GM18508 (cell line): ENCODE measurements around the gene CD300LB.
"Not testable (repeated sequence)": the region's sequence is repeated elsewhere in the genome, so short reads cannot be mapped to it uniquely, and the experiment has no call there.

Source experiments
- ATAC-seq: cut with Tn5 transposase; IDR thresholded peaks from one replicate; pipeline ENCODE4 v1.9.1; 2021; ENCODE audit warnings: moderate number of reproducible peaks; ENCODE audit not compliant: insufficient read depth, unreplicated experiment

The CD300LB gene

DNA sequence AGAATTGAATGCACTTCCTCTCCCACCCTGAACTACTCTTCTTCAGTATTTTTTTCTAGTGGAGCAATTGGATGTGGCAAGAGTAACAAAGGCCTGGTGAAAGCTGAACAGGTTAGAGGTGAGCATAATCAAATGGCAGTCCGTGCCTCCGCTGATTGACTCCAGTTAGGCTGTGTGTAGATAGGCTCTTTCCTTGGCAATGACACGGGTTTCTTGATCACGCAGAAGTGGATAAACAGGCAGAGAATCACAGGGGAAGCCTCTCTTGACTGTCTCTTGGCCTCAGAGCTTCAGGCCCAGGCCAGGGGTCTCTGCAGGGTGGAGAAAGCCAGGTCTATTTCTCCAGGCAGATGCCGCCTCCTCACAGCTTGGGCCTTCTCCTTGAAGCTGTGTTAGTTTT is 4.2 kb downstream of the CD300LB start:
- no peak for ATAC-seq

DNA sequence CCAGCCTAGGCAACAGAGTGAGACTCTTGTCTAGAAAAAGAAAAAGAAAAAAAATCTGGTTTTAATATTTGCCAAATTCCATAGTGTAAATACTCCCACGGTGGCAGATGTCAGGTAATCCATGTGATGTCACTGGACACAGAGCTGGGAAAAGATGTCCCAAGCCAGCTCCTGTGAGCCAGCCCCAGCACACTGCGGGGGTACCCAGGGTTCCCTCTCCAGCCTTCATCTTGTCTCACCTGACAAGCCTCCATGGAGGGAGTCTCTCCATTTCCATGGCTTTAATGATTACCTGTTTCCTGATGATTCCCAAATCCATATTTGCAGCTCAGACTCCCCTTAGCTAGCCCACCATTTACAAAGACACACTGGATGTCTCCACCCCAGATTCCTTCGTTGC is 4.6 kb downstream of the CD300LB start:
- ATAC-seq: no peak

DNA sequence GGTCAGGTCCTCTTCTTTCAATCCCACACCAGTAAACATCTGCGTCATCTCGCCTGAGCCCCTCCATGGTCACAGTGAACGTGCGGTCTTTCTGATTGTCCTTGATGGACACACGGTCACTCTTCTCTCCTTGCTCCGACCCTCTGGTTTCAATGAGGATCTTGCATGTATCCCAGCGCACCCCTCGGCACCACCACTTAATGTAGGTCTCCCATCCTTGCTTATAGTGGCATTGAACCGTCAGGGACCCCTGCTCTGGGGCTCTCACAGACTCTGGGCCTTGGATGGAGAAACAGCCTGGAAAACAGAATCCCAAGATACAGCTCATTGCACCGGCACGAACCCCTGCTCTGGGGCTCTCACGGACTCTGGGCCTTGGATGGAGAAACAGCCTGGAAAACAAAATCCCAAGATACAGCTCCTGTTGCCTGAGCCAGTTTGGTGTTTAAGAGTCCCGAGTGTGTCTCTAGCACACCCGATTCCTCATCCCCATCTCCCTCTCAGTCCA is 5.4 kb downstream of the CD300LB start:
- no peak for ATAC-seq

DNA sequence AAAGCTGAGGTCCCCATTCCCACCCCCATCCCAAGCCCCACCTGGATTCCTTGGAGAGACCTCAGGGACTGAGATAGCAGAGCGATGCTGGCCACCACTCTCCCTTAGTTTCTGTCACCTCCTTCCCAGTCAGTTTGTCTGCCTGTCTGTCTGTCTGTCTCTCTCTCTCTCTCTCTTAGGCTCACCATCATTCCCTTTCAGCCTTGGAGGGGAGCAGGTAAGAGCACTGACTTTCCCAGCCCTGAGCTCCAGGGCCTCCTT is 5.9 kb downstream of the CD300LB start:
- ATAC-seq: no peak

DNA sequence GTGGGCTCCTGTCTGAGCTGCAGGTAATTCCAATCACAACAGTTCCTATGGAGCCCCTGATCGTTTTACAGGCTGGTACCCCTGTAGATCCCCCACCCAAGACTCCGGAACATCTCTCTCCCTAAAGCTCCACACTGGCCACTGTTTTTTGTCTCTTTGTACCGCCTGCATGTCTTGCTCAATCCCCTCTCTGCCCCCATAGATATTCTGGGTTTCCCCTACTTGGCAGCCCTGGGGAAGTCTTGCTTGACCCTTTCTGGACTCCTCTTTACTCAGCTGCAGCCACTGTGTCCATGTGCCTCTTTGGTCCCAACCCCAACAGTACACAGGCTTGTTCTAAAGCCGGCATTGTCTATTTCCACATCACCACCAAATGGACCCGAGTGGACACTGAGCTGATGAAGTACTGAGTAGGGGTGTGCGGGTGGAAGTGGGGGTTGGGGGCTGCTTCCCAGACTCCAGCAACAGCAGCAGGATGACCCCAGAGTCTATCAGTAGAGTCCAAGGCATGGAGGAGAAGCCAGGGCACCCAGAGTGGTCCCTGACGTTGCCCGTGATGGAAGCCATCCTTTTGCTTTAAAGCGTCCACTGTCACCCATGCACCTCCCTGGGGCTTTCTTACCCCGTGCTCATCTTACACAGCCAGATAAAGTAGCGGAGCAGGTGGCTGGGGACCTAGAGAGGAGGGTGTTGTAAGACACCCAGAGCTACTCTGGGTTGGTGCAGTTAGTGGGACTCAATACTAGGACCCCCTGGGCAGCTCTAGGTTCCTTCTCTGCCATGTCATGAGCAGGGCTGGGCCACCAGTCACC is 6.4 kb downstream of the CD300LB start:
- ATAC-seq: no peak

DNA sequence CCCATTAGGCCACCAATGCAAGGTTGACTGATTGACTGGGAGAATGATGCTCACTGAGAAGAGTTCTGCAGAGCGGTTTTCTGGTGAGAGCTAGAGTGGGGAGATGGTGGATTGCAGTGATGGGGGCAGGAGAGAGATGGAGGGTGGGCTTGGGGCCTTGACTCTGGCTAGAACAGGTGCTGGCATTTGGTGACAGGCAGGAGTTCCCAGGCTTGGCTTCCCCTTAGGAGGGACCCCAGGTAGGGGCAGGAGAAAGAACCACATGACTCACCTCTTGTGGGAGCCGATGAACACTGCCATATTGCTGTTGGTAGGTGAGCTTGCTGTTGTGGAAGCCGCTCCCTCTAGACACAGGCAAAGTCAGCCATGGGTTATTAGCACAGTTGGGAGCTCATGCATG is 8.0 kb downstream of the CD300LB start:
- ATAC-seq: no peak

DNA sequence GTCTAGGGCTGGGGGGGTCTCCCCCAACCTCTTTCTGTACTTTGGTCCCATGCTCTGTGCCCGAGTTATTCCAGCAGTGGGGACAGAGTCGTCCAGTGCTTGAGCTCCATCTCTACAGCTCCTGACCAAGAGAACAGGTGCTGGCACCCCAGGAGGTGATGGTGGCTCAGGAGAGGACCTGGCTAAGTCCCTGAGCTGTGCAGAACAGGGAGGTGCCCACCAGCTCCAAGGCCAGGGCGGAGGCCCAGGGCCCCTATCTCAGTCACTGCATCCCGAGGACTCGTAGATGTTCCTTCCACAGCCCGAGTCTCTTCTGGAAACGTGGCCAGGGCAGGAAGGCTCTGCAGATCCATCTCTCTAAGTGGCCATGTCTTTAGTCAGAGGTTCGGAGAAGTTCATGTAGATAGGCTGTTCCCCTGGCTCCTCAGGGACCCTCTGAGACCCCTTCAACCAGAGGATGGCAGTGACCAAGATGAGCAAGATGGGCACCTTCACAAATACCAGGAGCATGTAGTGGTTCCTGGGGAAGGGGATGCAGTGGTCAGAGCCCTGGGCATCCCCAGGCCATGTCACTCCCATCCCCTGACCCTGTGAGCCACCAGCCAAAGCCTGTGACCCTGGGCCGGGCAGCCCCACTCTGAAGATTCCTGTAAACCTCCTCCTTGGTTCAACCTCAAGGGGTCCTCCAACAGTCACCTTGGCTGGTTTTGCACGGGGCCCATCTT is 8.7 kb downstream of the CD300LB start:
- no peak for ATAC-seq

DNA sequence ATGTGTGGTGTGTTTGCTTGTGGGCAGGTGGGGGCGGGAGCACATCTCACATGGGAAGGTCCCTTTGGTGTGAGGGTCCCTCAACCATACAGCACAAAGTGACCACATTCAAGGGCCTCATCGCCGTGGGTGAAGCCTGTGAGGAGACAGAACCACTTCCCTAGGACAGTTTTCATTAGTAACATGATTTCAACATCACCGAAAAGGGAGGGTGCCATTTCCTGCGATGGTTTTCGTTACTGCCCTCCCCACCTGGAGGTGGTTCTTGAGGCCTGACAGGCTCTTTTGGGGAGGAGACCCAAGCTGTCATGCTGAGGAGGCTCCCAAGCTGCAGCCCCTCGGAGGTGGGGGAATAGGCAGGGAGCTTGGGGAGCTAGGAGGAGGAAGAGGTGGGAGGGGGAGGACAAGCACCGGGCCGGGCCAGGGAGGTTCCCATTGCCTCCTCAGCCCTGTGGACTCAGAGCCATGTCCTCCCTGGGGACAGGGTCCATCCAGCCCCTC is 9.5 kb downstream of the CD300LB start:
- no peak for ATAC-seq

DNA sequence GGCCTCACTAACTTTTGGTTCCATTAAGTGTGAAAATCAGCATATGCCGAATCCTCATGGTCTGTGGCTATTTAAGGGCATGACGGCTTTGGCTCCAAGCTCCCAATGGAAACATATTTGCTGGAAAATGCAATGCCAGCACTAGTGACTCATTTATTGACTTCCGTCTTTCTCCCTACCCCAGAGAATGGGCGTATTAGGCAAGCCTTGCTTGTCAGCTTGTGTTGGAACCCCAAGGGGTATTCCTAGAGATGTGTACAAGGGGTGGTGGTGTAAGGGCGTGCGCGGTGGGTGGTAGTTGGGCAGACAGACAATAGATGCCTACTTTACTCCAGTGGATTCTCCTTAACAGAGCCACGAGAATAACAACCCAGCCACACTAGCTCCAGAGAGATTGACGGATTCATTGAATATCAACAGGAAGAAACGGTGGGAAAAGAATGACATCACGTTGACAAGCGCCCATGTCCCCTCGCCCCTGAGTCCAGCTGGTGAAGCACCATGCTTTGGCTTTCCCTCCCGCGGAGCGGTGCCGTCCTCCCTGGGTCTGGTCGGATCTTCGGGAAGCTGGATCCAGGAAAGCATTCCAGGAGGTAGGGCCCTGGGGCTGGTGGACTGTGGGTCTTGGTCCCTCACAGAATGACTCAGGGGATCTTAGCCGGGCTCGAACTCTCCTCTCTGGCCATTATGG is 10.3 kb downstream of the CD300LB start:
- ATAC-seq: no peak

DNA sequence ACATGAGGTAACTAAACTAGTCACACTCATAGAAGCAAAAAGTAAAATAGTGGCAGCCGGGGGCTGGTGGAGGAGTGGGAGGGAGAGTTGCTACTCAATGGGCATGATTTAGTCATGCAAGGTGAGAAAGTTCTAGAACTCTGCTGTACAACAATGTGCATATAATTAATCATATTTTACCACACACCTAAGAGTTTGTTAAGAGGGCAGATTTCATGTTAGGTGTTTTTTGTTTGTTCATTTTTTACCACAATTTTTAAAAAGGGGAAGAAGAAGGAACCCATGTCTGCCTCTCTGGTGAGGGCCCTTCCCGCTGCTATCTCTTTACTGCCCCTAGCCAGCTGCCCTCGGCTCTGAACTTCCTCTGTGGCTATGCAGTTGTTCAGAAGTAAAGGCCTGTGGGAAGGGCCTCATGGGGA is 11.2 kb downstream of the CD300LB start:
- no peak for ATAC-seq

DNA sequence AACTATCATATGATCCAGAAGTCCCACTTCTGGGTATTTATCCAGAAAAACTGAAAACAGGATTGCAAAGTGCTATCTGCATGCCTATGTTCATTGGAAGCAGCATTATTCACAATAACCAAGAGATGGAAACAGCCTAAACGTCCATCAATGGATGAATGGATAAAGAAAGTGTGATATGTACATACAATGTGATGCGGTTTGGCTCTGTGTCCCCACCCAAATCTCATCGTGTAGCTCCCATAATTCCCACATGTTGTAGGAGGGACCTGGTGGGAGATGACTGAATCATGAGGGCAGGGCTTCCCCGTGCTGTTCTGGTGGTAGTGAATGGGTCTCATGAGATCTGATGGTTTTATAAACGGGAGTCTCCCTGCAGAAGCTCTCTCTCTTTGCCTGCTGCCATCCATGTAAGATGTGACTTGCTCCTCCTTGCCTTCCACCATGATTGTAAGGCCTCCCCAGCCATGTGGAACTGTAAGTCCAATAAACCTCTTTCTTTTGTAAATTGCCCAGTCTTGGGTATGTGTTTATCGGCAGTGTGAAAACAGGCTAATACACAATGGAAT is 12.8 kb downstream of the CD300LB start:
- not testable (repeated sequence) for ATAC-seq

DNA sequence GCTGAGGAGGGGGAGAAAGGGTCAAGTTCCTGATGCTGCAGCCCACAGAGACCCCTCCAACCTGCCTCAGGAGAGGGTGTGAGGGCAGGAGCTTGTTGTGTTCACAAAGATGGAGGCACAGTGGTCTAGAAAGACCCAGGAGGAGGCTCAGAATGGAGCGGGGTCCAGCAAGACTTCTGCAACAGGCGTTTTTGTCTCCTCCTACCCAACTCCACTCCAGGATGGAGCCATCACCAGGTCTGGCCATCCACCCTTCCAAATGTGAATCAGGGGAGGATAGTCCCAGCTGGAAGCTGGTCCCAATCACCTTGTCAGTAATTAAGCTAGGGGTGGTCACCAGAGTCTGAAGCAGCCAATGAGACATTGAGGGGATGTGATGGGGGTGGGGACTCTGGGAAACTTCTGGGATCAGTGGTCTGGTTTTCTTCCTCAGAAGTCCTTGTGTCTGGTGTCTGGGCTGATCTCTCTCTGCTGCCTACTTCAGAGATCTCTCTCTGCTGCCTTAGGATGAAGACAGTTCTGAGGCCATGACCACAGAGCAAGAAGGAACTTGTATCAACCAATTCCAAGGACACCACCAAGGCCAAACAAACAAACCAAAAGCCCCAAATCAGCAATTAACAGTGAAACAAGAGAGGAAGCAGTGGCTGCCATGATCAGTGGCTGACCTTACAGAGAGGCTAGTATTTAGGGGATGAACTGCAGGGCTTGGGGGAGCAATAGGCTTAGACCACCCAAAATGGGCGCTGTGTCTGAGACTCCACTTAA is 14.5 kb downstream of the CD300LB start:
- ATAC-seq: no peak

DNA sequence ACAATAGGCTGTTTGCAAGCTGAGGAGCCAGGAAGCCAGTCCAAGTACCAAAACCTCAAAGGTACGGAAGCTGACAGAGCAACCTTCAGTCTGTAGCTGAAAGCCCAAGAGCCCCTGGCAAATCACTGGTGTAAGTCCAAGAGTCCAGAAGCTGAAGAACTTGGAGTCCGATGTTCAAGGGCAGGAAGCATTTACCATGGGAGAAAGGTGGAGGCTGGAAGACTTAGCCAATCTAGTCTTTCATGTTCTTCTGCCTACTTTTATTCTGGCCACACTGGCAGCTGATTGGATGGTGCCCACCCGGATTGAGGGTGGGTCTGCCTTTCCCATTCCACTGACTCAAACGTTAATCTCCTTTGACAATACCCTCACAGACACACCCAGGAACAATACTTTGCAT is 15.3 kb downstream of the CD300LB start:
- no peak for ATAC-seq

DNA sequence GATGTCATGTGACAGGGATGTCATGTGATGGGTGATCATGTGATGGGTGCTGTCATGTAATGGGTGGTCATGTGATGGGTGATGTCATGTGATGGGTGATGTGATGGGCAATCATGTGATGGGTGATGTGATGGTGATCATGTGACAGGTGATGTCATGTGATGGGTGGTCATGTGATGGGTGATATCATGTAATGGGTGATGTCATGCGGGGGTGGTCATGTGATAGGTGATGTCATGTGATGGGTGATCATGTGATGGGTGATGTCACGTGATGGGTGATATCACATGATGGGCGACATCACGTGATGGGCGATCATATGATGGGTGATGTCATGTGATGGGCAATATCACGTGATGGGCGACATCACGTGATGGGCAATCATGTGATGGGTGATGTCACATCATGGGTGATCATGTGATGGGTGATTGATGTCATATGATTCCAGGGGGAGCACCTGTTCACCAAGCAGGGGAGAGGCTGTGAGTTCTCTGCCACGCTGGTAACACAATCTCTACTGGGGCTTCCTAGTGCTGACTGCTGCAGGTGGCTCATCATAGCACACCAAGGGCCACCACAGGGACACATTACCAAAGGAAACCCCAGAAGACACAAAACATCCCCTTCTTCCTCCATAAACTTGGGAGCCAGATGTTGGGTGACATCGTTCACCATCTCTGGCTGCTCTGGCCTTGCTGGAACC is 16.5 kb downstream of the CD300LB start:
- no peak for ATAC-seq

DNA sequence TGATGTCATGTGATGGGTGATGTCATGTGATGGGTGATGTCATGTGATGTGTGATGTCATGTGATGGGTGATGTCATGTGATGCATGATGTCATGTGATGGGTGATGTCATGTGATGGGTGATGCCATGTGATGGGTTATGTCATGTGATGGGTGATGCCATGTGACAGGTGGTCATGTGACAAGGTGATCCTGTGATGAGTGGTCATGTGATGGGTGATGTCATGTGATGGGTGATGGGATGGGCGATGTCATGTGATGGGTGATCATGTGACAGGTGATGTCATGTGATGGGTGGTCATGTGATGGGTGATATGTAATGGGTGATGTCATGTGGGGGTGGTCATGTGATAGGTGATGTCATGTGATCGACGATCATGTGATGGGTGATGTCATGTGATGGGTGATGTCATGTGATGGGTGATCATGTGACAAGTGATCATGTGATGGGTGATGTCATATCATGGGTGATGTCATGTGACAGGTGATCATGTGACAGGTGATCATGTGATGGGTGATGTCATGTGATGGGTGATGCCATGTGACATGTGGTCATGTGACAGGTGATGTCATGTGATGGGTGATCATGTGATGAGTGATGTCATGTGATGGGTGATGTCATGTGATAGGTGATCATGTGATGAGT is 17.2 kb downstream of the CD300LB start:
- ATAC-seq: no peak

DNA sequence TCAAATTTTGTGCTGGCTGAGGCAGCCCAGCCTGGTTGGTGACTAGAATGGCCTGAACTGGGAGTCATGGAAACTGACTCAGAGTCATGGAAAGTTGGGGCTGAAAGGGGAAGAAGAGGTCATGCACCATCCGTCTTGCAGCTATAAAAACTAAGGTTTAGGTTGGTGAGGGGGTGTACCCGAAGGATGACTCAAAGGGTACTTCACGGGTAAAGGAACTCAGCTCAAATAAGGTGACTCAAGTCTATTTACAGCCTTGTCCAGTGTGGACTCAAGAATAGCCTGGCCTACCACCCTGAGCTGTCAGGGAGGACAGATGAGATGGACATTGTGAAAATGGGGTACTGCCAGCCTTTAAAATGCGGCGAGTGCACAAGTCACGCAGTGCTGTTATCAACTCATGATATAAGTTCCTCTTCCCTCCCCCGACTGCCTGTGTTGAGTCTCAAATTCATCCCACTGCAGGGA is 18.6 kb downstream of the CD300LB start:
- no peak for ATAC-seq

DNA sequence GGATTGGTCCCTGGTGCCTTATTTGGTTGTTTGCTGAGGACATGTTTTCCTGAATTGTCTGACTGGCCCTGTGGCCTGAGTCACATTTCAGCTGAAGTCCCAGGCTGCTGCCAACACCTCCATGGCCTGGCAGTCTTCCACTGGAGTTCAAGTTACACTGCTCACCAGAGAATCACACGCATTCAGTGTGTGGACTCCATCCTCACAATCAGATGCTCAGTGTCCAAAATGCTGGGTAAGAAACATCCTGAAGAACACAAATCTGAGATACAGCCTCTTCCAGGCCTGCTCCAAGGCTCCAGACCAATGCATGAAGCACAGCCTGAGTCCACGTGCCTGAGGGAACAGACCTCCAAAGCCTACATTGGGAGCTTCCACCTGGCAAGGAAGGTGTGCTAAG is 19.2 kb downstream of the CD300LB start:
- ATAC-seq: no peak

DNA sequence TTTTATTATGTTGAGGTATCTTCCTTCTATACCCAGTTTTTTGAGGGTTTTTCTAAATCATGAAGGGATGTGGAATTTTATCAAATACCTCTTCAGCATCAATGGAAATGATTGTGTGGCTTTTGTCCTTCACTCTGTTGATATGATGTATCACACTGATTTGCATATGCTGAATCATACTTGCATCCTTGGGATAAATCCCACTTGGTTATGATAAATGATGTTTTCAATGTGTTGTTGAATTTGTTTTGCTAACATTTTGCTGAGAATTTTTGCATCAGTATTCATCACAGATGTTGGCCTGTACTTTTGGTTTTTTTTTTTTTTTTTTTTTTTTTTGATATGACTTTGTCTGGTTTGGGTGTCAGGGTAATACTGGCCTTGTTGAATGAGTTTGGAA is 23.1 kb downstream of the CD300LB start:
- no peak for ATAC-seq

DNA sequence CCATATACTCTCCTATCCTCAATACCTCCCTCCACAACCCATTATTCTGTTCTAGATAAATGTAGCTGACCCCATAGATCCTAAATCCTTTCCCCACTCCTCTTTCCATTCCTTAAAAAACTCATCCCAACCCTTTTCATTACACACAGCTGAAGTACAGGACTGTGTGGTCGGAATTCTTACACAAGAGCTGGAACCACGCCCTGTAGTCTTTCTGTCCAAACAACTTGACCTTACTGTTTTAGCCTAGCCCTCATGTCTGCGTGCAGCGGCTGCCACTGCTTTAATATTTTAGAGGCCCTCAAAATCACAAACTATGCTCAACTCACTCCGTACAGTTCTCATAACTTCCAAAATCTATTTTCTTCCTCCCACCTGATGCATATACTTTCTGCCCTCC is 27.3 kb downstream of the CD300LB start:
- ATAC-seq: not testable (repeated sequence)
